Adrenal gland (tissue), 12 donors: Measurements from ENCODE around the gene XIRP2. TPM values are rescaled to one million over a fixed set of nuclear protein-coding genes. Genes with fewer than 3 reads are reported as not detected.

ENCODE experiments used
- DNase-seq, 7 donors: peaks; one replicate each; pipeline ENCODE4 v3.0.0-alpha.2; 2019 to 2020
- H3K27ac ChIP-seq, 5 donors: fragments of 200-600 bp; sonication (generic) in 4 of 5; 1 replicate in 3 of 5; 2 replicates in 2 of 5; pipeline versions ENCODE4 v1.5.1 to v1.8.0; 2016 to 2020; ENCODE audit warnings: mild to moderate bottlenecking in 1 of 5
- H3K27me3 ChIP-seq: fragments of 200-600 bp; 2 replicates; pipeline ENCODE4 v1.8.0; 2021
- H3K36me3 ChIP-seq, 2 donors: fragments of 200-600 bp; replicated peaks in 1 of 2; 1 replicate in 1 of 2; 2 replicates in 1 of 2; pipeline versions ENCODE4 v1.5.1 to v1.8.0; 2018 to 2022
- H3K4me1 ChIP-seq, 2 donors: fragments of 200-600 bp; replicated peaks in 1 of 2; 1 replicate in 1 of 2; 2 replicates in 1 of 2; pipeline versions ENCODE4 v1.5.1 to v1.8.0; 2018 to 2021
- H3K4me3 ChIP-seq, 4 donors: fragments of 200-600 bp; sonication (generic) in 3 of 4; one replicate each; pipeline ENCODE4 v1.5.1; 2016 to 2018
- H3K9me3 ChIP-seq, 3 donors: fragments of 200-600 bp; sonication (generic) in 1 of 3; replicated peaks in 1 of 3; 1 replicate in 2 of 3; 2 replicates in 1 of 3; pipeline versions ENCODE4 v1.5.1 to v1.8.0; 2016 to 2021
- CTCF ChIP-seq, 6 experiments: fragments of 450-650 bp in 4 of 6; fragments of 200-600 bp in 2 of 6; sonication (generic) in 1 of 6; IDR thresholded peaks; 1 replicate in 5 of 6; 2 replicates in 1 of 6; pipeline versions ENCODE4 v1.5.1 to v1.8.0; 2016 to 2021; ENCODE audit warnings: antibody characterized with exemption in 6 of 6, mild to moderate bottlenecking in 2 of 6, moderate library complexity in 1 of 6
- POLR2A ChIP-seq, 2 donors: fragments of 450-650 bp; IDR thresholded peaks; one replicate each; pipeline ENCODE4 v1.6.1; 2017; ENCODE audit warnings: antibody characterized with exemption in 2 of 2, mild to moderate bottlenecking in 2 of 2, moderate library complexity in 1 of 2
- WGBS, 4 donors: extraction: QIAGEN DNeasy Blood & Tissue Kit in 2 of 4; methylation state at CpG; one replicate each; pipeline versions ENCODE4 v1.1.5 to v1.1.7; 2013 to 2017; 5-methylcytosine and 5-hydroxymethylcytosine counted together
- intact Hi-C, 2 donors: fragments of 100-400 bp; cut with DNase I; formaldehyde crosslinking; loops; one replicate each; pipeline versions ENCODE4 v1.14.1 to v1.15.0; 2022 to 2023
- polyA plus RNA-seq, 3 donors: library from polyadenylated mRNA; stranded (reverse); fragments of 200-250 nt in 2 of 3; fragments of 350-450 nt in 1 of 3; fragmentation: Illumina TruSeq in 1 of 3; extraction: RNeasy Lipid Tissue Mini Kit (QIAGEN cat#74804) in 1 of 3; gene quantifications; one replicate each; pipeline ENCODE4 v1.2.3, GENCODE V29; 2013 to 2014
- total RNA-seq, 9 donors: library from RNA; depleted of rRNA in 4 of 9; stranded (reverse); fragments of >200 nt in 4 of 9; fragments of 120-200 nt in 1 of 9; fragmentation: NEBNext Ultra II Directional in 1 of 9; extraction: Animal tissue kit (Norgen Biotek cat#: 25700) in 1 of 9; gene quantifications; one replicate each; pipeline versions ENCODE4 v1.1.0 to v1.2.4, GENCODE V29; 2013 to 2023
- donor health status: healthy with polysubstance abuse.
- donor health status: Bipolar disorder and iron deficiency.
- donor health status: DM: yes; HTN: yes; CAD: no.
- donor health status: DM: no; HTN: no; CAD: no.
- donor health status: DM: no; HTN: no; CAD: no.
- donor health status: DM: yes; HTN: yes; CAD: no.

Gene XIRP2
- total and polyA plus RNA-seq, 12 donors = 0.06 to 1.3 (median 0.17) TPM; not detected in 7

DNA sequence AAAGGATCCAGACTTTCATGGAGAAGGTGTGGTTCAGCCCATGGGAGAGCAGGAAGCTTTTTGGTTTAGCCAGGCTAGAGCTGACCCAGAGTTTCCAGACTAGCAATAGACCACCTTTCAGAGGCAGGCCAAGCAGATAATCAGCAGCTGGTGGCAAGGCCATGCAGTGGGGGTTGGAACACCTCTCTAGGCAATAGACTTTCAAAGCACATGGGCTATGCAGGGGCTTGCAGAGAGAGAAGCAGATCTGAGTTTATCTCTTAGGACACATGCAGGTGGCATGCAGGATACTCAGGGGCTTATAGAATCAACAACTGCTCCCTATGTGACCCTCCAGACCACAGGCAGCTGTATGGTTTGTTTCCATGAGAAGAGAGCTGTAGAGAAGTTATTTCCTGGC lies 9.4 kb downstream of the XIRP2 start:
- Histone ChIP-seq H3K36me3 (no peaks in the 10 kb centered on the region), H3K4me3 (no peak overlapping the region), H3K27ac (no peak overlapping the region), H3K9me3 (no peaks in the 10 kb centered on the region), H3K27me3 (no peaks in the 10 kb centered on the region), H3K4me1 (no peaks in the 10 kb centered on the region)
- no peak for DNase-seq
- no peak for TF ChIP-seq CTCF (IDR thresholded peaks at IDR 0.05)
- TF ChIP-seq POLR2A (IDR thresholded peaks at IDR 0.05) = no peak
- intact Hi-C loops = no loop called here

- TF ChIP-seq CTCF (IDR thresholded peaks at IDR 0.05) (no peak), POLR2A (IDR thresholded peaks at IDR 0.05) (no peak)
- H3K36me3 ChIP-seq = no peaks in the 10 kb centered on the region
- DNase-seq = no peak
- no peaks in the 10 kb centered on the region for H3K9me3 ChIP-seq
- no peaks in the 10 kb centered on the region for H3K4me1 ChIP-seq
- intact Hi-C loops = no loop called here
- WGBS, 4 donors = 90 to 93% (median 91%) methylated on average over 5 of the region's 5 CpGs
- H3K27me3 ChIP-seq = no peaks in the 10 kb centered on the region
- H3K27ac ChIP-seq = no peak overlapping the region
- H3K4me3 ChIP-seq = no peak overlapping the region
Observed at GRCh38 chr2:166899676-166900075, 11.4 kb downstream of the XIRP2 start.

DNA sequence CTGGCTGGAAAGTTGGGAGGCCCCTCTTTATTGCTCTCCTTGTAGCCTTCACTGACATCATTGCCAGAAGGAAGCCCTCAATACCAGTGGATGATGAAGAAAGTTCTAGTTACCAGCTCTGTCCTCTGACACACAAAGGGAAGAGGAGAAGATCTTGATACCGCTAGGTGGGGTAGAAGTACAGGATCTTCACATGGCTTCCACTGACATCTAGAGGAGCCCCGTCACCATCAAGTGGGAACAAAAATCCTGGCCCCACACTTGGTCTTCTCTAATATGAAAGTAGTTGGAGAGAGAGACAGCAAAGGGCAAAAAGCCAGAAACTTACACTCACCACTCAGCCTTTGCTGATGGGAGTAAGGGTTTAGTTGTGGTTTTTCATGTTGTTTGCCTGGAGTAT lies 12.4 kb downstream of the XIRP2 start:
- Histone ChIP-seq H3K27ac (no peak overlapping the region), H3K4me3 (no peak overlapping the region), H3K9me3 (no peaks in the 10 kb centered on the region), H3K36me3 (no peaks in the 10 kb centered on the region), H3K27me3 (no peaks in the 10 kb centered on the region), H3K4me1 (no peaks in the 10 kb centered on the region)
- intact Hi-C loops = no loop called here
- no peak for DNase-seq
- WGBS, 4 donors = 73 to 83% (median 77%) methylated on average over 2 of the region's 2 CpGs
- TF ChIP-seq POLR2A (IDR thresholded peaks at IDR 0.05) = no peak
- no peak for TF ChIP-seq CTCF (IDR thresholded peaks at IDR 0.05)

DNA sequence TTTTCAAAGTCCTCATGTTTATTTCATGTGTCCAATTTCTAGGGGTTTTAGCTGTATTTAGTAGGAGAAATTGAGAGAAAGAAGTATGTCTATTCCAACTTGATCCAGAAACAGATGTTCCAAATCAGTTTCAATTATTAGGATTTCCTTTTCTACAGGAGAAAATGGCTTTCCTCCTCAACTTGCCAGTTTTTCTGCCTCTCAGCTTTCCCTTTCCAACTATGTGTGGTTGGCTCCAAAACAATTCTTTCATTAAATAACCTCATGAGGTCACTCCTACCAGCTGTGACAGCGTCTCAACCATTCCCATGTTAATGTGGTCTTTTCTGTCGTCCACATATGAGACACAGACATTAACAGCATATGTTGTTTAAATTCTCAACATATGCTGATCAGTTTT lies 13.1 kb downstream of the XIRP2 start:
- H3K36me3 ChIP-seq = no peaks in the 10 kb centered on the region
- WGBS, 4 donors = 63 to 78% (median 71%) methylated on average over 2 of the region's 2 CpGs
- no peak overlapping the region for H3K27ac ChIP-seq
- DNase-seq = no peak
- H3K4me3 ChIP-seq = no peak overlapping the region
- H3K9me3 ChIP-seq = no peaks in the 10 kb centered on the region
- no peaks in the 10 kb centered on the region for H3K27me3 ChIP-seq
- TF ChIP-seq CTCF (IDR thresholded peaks at IDR 0.05) = no peak
- no peak for TF ChIP-seq POLR2A (IDR thresholded peaks at IDR 0.05)
- intact Hi-C loops = no loop called here
- no peaks in the 10 kb centered on the region for H3K4me1 ChIP-seq
